B cell (primary cell): ENCODE measurements around the gene RNF167.

Source experiments
- EZH2 ChIP-seq: IDR thresholded peaks from 2 replicates; pipeline ENCODE4 v1.6.1; 2012; ENCODE audit warnings: borderline replicate concordance, low read depth, mild to moderate bottlenecking, moderate library complexity, low read length; ENCODE audit not compliant: insufficient read depth, poor library complexity, severe bottlenecking
- TF ChIP-seq, protein P1 (sequence below): fragments of 200-600 bp; IDR thresholded peaks from one replicate; pipeline ENCODE4 v1.8.0; 2022; ENCODE audit warnings: antibody characterized with exemption, mild to moderate bottlenecking

DNA sequence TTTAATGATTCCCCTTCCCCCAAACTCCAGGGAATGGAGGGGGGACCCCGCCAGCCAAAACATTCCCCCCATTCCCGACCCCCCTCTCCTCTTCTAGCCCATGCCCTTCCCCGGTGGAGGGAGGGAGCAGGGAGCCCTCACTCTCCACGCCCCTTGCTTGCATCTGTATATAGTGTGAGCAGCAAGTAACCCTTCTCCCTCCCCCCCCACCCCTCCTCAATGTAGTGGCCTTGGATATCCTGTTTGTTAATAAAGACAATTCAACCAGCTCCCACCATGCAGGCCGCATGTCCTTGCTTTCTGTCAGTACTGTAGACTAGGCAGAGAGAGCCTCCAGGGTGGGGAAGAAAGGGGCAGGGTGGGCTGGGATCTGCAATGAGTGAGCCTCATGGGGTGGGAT, 42.3 kb upstream of the RNF167 start:
- TF ChIP-seq, protein P1, sequence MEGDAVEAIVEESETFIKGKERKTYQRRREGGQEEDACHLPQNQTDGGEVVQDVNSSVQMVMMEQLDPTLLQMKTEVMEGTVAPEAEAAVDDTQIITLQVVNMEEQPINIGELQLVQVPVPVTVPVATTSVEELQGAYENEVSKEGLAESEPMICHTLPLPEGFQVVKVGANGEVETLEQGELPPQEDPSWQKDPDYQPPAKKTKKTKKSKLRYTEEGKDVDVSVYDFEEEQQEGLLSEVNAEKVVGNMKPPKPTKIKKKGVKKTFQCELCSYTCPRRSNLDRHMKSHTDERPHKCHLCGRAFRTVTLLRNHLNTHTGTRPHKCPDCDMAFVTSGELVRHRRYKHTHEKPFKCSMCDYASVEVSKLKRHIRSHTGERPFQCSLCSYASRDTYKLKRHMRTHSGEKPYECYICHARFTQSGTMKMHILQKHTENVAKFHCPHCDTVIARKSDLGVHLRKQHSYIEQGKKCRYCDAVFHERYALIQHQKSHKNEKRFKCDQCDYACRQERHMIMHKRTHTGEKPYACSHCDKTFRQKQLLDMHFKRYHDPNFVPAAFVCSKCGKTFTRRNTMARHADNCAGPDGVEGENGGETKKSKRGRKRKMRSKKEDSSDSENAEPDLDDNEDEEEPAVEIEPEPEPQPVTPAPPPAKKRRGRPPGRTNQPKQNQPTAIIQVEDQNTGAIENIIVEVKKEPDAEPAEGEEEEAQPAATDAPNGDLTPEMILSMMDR, result no peak
- TF ChIP-seq EZH2, result no peak
